Small intestine (tissue), 7 donors: Measurements from ENCODE around the gene ALG9. TPM values are rescaled to one million over a fixed set of nuclear protein-coding genes. Genes with fewer than 3 reads are reported as not detected.
A peak's percentile ranks its signal among the peaks of the same experiment; 100 is the strongest.

Source experiments
- DNase-seq, 2 donors: peaks; one replicate each; pipeline versions ENCODE4 v3.0.0 to v3.0.0-alpha.2; 2013
- FAIRE-seq: peaks from 2 replicates; lab custom pipeline; 2012; peaks lifted over from hg19 to GRCh38; lab: Jason Lieb, UNC
- H3K27ac ChIP-seq, 3 donors: one replicate each; pipeline ENCODE4 v1.5.1; 2013; ENCODE audit warnings: low read length in 2 of 3, mild to moderate bottlenecking in 2 of 3, control low read depth in 1 of 3, inconsistent platforms in 1 of 3, low read depth in 1 of 3, moderate library complexity in 1 of 3
- H3K27me3 ChIP-seq, 3 donors: one replicate each; pipeline ENCODE4 v1.6.1; 2013; ENCODE audit warnings: low read length in 3 of 3, inconsistent platforms in 1 of 3; ENCODE audit not compliant: control insufficient read depth in 3 of 3, insufficient read depth in 3 of 3
- H3K36me3 ChIP-seq, 3 donors: one replicate each; pipeline ENCODE4 v1.6.1; 2013; ENCODE audit warnings: low read length in 3 of 3, inconsistent platforms in 1 of 3, low read depth in 1 of 3, mild to moderate bottlenecking in 1 of 3, moderate library complexity in 1 of 3; ENCODE audit not compliant: control insufficient read depth in 3 of 3, insufficient read depth in 2 of 3
- H3K4me1 ChIP-seq, 3 donors: one replicate each; pipeline ENCODE4 v1.6.1; 2013; ENCODE audit warnings: low read length in 2 of 3, inconsistent platforms in 1 of 3, low read depth in 1 of 3, mild to moderate bottlenecking in 1 of 3, moderate library complexity in 1 of 3; ENCODE audit not compliant: control insufficient read depth in 3 of 3, insufficient read depth in 2 of 3
- H3K4me3 ChIP-seq, 3 donors: one replicate each; pipeline ENCODE4 v1.5.1; 2013; ENCODE audit warnings: low read length in 3 of 3, control low read depth in 1 of 3, inconsistent platforms in 1 of 3, low read depth in 1 of 3, mild to moderate bottlenecking in 1 of 3, moderate library complexity in 1 of 3
- H3K9me3 ChIP-seq, 2 donors: one replicate each; pipeline ENCODE4 v1.6.1; 2013; ENCODE audit warnings: low read depth in 1 of 2, low read length in 1 of 2; ENCODE audit not compliant: control insufficient read depth in 2 of 2, insufficient read depth in 1 of 2
- WGBS, 3 donors: extraction: QIAGEN DNeasy Blood & Tissue Kit; methylation state at CpG; one replicate each; pipeline ENCODE4 v1.1.7; 2013; 5-methylcytosine and 5-hydroxymethylcytosine counted together
- polyA plus RNA-seq, 4 donors: library from polyadenylated mRNA; stranded (reverse) in 3 of 4; unstranded in 1 of 4; fragments of 200-250 nt in 3 of 4; fragments of 120-200 nt in 1 of 4; gene quantifications; one replicate each; pipeline versions ENCODE4 v1.2.1 to v1.2.3, GENCODE V29; 2013
- donor health status: healthy with polysubstance abuse.
- donor health status: control.
- donor health status: control.
- donor health status: Bipolar disorder and iron deficiency.
- donor health status: healthy.

ALG9 gene
- polyA plus RNA-seq, 4 donors, result 15.7 to 31.9 (median 17.3) TPM

DNA sequence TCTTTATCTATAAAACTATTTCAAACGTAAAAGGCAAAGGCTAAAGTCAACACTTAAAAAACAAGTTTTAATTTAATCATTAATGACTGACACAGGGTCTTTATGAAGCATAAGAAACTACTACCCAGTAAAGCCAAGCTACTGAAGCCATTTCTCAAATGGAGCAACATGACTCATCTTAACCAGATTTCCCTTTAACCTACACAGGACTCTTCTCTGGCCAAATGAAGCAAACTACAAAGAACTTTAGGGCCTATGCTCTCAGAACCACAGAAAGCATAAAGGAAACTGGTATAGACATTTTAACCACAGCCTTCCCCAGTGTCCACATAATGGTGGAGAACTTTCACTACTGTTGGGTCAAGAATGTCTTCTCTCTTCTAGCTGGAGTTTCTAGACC, 34.7 kb downstream of the ALG9 start:
- peaks cover 2 to 4% (median 4%) of the 10 kb centered on the region in 3 donors for H3K36me3 ChIP-seq
- no peak overlapping the region for H3K4me3 ChIP-seq
- peaks cover 3 to 48% (median 5%) of the 10 kb centered on the region in 3 donors for H3K4me1 ChIP-seq
- no peak for FAIRE-seq
- WGBS, 3 donors, result 9 to 56% (median 46%) methylated on average over 1 of the region's 1 CpG
- no peaks in the 10 kb centered on the region for H3K27me3 ChIP-seq
- peak; percentile 35 to 39 for DNase-seq
- no peaks in the 10 kb centered on the region for H3K9me3 ChIP-seq
- H3K27ac ChIP-seq, result peak overlapping the region in 1 of 3 donors; percentile 61

DNA sequence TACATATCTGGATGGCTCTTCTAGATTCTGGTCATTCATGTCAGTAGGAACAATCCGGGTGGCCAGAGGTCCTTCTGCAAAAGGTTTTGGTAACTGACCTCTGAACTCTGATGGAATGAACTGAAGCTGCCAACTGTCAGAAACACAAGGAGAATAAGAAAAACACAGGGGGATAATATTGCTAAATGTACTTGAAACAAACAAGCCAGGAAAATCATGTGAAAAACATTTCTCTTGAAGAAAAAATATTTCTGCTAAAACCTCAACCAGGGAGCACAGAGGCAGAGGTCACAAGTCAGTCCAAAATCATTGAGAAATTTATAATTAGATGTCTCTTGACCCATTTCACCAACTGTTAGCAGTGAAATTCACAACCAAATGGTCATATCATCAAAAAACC, 35.2 kb downstream of the ALG9 start:
- H3K4me1 ChIP-seq, result peaks cover 3 to 46% (median 5%) of the 10 kb centered on the region in 3 donors
- FAIRE-seq, result no peak
- WGBS, 3 donors, result 81 to 89% (median 86%) methylated on average over 1 of the region's 1 CpG

DNA sequence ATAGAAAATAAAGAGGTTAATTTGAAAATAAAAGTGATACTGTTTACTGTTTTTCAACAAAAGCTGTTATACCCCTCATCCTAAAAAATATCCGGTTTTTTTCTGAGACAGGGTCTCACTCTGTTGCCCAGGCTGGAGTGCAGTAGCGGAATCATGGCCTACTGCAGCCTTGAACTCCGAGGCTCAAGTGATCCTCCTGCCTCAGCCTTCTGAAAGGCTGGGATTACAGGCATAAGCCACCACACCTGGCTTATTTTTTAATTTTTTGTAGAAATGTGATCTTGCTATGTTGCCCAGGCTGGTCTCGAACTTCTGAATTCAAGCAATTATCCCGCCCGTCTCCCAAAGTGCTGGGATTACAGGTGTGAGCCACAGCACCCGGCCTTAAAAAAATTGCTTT, 35.7 kb downstream of the ALG9 start:
- Histone ChIP-seq H3K9me3 (no peaks in the 10 kb centered on the region), H3K27ac (peak overlapping the region in 2 of 3 donors; percentile 11 to 61), H3K36me3 (peaks cover 4 to 9% (median 6%) of the 10 kb centered on the region in 3 donors), H3K4me3 (no peak overlapping the region), H3K27me3 (no peaks in the 10 kb centered on the region), H3K4me1 (peaks cover 3 to 41% (median 5%) of the 10 kb centered on the region in 3 donors)
- DNase-seq (no peak), FAIRE-seq (no peak)
- WGBS, 3 donors, result 84 to 88% (median 85%) methylated on average over 7 of the region's 7 CpGs

More for the DNA sequence above, 35.2 kb downstream of the ALG9 start:
- H3K9me3 ChIP-seq, result no peaks in the 10 kb centered on the region
- peak overlapping the region in 1 of 3 donors; percentile 61 for H3K27ac ChIP-seq
- no peak for DNase-seq
- no peak overlapping the region for H3K4me3 ChIP-seq
- no peaks in the 10 kb centered on the region for H3K27me3 ChIP-seq
- H3K36me3 ChIP-seq, result peaks cover 4% of the 10 kb centered on the region in 3 donors

DNA sequence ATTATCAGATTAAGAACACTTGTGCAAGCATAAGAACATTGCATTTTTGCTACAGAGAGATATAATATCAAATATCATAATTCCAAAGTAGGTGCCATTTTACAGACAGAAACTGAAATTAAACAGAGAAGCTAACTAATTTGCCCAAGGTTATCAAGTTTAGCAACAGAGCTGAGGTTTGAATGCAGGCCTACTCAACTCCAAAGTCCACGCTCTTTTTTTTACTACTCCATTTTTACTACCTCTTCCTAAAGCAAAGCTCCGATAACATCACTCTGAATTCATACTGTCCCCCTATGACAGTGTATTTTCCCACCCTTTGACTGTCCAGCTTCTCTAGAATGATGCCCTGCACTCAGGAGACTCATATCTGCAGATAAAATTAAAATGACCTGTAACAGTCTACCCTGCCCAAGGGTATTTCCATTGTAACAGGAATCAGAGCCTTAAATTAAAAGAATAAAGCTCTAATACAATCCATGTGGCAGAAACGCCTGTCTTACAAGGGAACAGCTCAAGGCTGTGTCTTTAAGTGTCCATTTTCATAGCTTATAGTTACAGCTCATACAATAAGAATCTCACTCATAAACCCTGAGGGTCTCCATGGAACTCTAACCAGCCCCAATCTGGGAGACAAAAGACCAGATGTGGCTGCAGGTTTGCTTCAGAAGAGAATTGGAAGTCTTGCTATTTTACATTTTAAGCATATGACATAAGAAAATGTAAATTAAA, 36.8 kb downstream of the ALG9 start:
- Histone ChIP-seq H3K4me1 (peaks cover 3 to 32% (median 5%) of the 10 kb centered on the region in 3 donors), H3K27me3 (no peaks in the 10 kb centered on the region), H3K36me3 (peaks cover 4 to 9% (median 6%) of the 10 kb centered on the region in 3 donors), H3K9me3 (no peaks in the 10 kb centered on the region), H3K27ac (peak overlapping the region in 1 of 3 donors; percentile 61), H3K4me3 (no peak overlapping the region)
- 20 to 65% (median 46%) methylated on average over 3 of the region's 3 CpGs for WGBS, 3 donors
- no peak for FAIRE-seq
- DNase-seq, result peak; percentile 69 to 78

DNA sequence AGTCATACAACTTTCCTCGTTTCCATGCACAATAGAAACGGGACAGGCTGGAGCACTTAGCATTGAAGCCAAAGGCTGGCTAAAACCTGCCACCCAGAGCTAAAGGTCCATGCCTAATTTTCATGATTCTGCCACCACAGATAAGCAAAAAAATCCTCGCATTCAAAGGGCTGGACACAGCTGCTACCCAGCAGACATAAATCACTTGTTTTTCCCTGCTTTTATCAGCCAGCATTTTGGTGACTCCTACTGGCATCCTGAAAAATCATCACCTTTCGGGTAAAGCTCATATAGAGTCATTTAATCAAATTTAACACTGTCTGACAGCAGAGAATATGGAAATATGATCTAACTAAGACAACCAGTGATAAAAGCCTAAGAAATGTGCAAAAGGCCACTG, 37.9 kb downstream of the ALG9 start:
- Histone ChIP-seq H3K4me3 (no peak overlapping the region), H3K36me3 (peaks cover 6 to 9% (median 6%) of the 10 kb centered on the region in 3 donors), H3K9me3 (no peaks in the 10 kb centered on the region), H3K4me1 (peaks cover 3 to 32% (median 5%) of the 10 kb centered on the region in 3 donors), H3K27ac (peak overlapping the region in 1 of 3 donors; percentile 61), H3K27me3 (no peaks in the 10 kb centered on the region)
- no peak for DNase-seq
- 68 to 76% (median 74%) methylated on average over 4 of the region's 4 CpGs for WGBS, 3 donors
- FAIRE-seq, result no peak

DNA sequence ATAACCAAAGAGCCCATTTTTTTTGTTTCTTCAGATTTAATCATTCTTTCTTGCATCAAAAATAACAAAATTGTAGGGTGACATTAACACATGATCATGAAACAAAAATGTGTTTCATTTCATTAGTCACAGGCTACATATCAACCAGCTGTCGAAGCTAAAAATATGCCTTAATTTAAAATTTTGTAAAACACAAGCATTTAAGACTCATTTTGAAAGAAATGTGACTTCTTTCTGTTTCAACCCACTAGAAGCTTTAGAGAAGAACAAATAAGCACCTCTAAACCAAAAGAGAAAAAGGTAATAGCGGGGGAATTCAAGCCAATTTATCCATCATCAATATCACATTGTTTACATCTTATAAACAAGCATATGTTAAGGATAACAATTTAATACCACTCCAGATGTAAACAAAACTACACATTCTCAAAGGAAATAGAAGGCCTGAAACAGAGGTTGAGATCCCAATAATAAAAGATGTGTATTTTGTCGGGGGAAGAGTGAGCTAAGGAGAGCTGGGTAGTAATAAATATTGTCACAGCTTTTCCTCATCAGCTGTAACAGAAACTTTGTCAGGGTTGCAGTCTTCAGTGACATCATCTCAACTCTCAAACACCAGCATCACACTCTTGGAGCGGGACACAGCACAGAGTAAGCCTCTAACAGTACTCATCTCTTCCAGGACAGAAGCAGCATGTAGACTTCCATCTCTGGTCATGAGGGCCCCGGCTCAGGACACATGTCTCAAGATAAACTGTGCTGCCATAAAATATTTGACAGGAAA, 42.0 kb downstream of the ALG9 start:
- FAIRE-seq (no peak), DNase-seq (no peak)
- Histone ChIP-seq H3K27me3 (no peaks in the 10 kb centered on the region), H3K9me3 (no peaks in the 10 kb centered on the region), H3K4me1 (peaks cover 0 to 9% (median 0%) of the 10 kb centered on the region in 3 donors), H3K4me3 (no peak overlapping the region), H3K27ac (no peak overlapping the region), H3K36me3 (peaks cover 2 to 15% (median 2%) of the 10 kb centered on the region in 3 donors)
- 84 to 89% (median 84%) methylated on average over 5 of the region's 5 CpGs for WGBS, 3 donors

DNA sequence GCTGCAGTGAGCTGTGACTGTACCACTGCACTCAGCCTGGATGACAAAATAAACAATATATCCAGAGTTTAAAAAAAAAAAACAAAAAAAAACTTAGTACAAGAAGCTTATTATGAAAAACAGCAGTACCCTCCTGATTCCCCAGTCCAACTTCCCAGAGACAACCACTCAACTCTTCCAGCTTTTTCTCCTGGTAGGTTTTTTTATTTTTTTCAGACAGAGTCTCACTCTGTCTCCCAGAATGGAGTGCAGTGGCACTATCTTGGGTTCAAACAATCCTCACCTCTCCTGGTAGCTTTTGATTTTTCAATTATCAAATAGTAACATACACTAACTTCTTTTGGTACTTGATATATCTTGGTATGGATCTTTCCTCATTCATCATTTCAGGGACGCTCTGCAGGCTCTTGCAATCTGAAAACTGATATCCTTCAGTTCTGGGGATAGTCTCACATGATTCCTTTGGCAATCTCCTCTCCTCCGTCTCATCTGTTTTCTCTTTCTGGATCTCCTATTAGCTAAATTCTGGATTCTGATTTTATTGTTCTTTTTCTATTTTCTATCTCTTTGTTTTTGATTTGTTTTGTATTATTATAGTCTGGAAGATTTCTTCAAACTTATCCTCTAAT, 44.9 kb downstream of the ALG9 start:
- Histone ChIP-seq H3K4me3 (no peak overlapping the region), H3K27ac (no peak overlapping the region), H3K36me3 (peaks cover 2 to 21% (median 2%) of the 10 kb centered on the region in 3 donors), H3K9me3 (no peaks in the 10 kb centered on the region), H3K27me3 (no peaks in the 10 kb centered on the region), H3K4me1 (no peaks in the 10 kb centered on the region)
- no peak for FAIRE-seq
- no peak for DNase-seq
- WGBS, 3 donors, result 93 to 95% (median 93%) methylated on average over 2 of the region's 2 CpGs

DNA sequence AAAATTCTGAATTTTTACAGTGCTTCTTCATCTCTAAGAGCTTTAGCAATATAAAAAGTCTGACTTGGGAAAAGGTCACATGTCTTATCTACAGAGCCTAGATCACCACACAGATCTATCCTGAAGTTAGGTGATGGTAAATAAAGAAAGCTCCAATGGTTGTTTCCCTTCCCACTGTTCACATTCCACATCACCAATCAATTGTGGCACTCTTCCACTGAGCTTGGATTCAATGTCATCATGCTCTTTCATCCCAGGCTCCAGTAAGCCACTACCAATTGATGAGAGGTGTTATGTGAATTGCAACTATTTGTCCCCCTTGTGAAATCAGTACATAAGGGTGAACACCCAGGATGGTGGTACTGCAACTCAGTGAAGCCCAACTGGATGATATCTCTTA, 47.8 kb downstream of the ALG9 start:
- Histone ChIP-seq H3K27me3 (no peaks in the 10 kb centered on the region), H3K4me1 (no peaks in the 10 kb centered on the region), H3K9me3 (no peaks in the 10 kb centered on the region), H3K4me3 (no peak overlapping the region), H3K36me3 (peaks cover 0 to 18% (median 0%) of the 10 kb centered on the region in 3 donors), H3K27ac (no peak overlapping the region)
- no peak for DNase-seq
- no peak for FAIRE-seq
